Psoas muscle (tissue), 8 donors: ENCODE measurements around the gene HCRTR1. TPM values are rescaled to one million over a fixed set of nuclear protein-coding genes. Genes with fewer than 3 reads are reported as not detected.

ENCODE experiments used
- ATAC-seq, 4 donors: fragments of 200-7000 bp; cut with Tn5 transposase; one replicate each; pipeline ENCODE4 v1.9.1; 2020; ENCODE audit warnings: moderate library complexity in 3 of 4, mild to moderate bottlenecking in 2 of 4
- DNase-seq, 2 donors: peaks; one replicate each; pipeline ENCODE4 v3.0.0-alpha.2; 2020
- H3K27ac ChIP-seq: fragments of 200-600 bp; one replicate; pipeline ENCODE4 v1.8.0; 2022
- H3K27me3 ChIP-seq, 3 donors: fragments of 200-600 bp in 1 of 3; one replicate each; pipeline versions ENCODE4 v1.6.1 to v1.8.0; 2013 to 2022; ENCODE audit warnings: low read length in 2 of 3, mild to moderate bottlenecking in 2 of 3, moderate library complexity in 1 of 3; ENCODE audit not compliant: insufficient read depth in 3 of 3
- H3K36me3 ChIP-seq, 2 donors: fragments of 200-600 bp in 1 of 2; one replicate each; pipeline versions ENCODE4 v1.6.1 to v1.8.0; 2013 to 2022; ENCODE audit warnings: low read depth in 1 of 2, mild to moderate bottlenecking in 1 of 2, moderate library complexity in 1 of 2; ENCODE audit not compliant: insufficient read depth in 1 of 2
- H3K4me1 ChIP-seq: fragments of 200-600 bp; one replicate; pipeline ENCODE4 v1.8.0; 2022
- H3K4me3 ChIP-seq: fragments of 200-600 bp; one replicate; pipeline ENCODE4 v1.8.0; 2022; ENCODE audit warnings: mild to moderate bottlenecking
- H3K9me3 ChIP-seq: fragments of 200-600 bp; one replicate; pipeline ENCODE4 v1.8.0; 2022
- WGBS, 3 donors: extraction: QIAGEN DNeasy Blood & Tissue Kit; methylation state at CpG; one replicate each; pipeline versions ENCODE4 v1.1.6 to v1.1.7; 2013; 5-methylcytosine and 5-hydroxymethylcytosine counted together
- intact Hi-C, 2 donors: fragments of 100-400 bp; cut with DNase I; formaldehyde crosslinking; loops; one replicate each; pipeline versions ENCODE4 v1.11.0 to v1.14.2; 2022
- polyA plus RNA-seq, 3 donors: library from polyadenylated mRNA; stranded (reverse); fragments of 200-250 nt; gene quantifications; one replicate each; pipeline ENCODE4 v1.2.3, GENCODE V29; 2013
- total RNA-seq, 4 donors: library from RNA; stranded (reverse); fragmentation: NEBNext Ultra II Directional in 2 of 4; extraction: Animal tissue kit (Norgen Biotek cat#: 25700) in 2 of 4; gene quantifications; one replicate each; pipeline versions ENCODE4 v1.2.1 to v1.2.4, GENCODE V29; 2021 to 2023
- TF ChIP-seq, protein P1 (sequence below): fragments of 200-600 bp; IDR thresholded peaks from one replicate; pipeline ENCODE4 v1.8.0; 2022; ENCODE audit warnings: antibody characterized with exemption
- donor health status: healthy with polysubstance abuse.
- donor health status: DM: no; HTN: no; CAD: no; lungs with moderate emphysema.
- donor health status: Bipolar disorder and iron deficiency.
- donor health status: healthy.
- donor health status: DM: yes; HTN: yes; CAD: no.
- donor health status: DM: no; HTN: no; CAD: no.
- donor health status: DM: no; HTN: no; CAD: no.
- donor health status: DM: yes; HTN: yes; CAD: no.

HCRTR1 gene
- total and polyA plus RNA-seq, 7 donors = 0.12 to 1.2 (median 0.34) TPM; not detected in 1

DNA sequence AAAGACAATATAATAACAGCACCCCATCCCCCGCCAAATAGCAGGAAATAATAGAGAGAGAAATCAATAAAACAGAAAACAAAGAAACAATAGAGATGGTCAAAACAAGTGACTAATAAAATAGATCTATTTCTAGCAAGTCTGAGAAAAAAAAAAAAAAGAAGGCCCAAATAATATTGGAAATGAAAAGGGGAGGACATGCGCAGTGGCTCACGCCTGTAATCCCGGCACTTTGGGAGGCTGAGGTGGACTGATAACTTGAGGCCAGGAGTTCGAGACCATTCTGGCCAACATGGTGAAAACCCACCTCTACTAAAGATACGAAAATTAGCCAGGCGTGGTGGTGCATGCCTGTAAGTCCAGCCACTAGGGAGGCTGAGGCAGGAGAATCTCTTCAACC, 18.5 kb upstream of the HCRTR1 start:
- WGBS, 3 donors = 91% methylated on average over 7 of the region's 7 CpGs
- TF ChIP-seq, protein P1, sequence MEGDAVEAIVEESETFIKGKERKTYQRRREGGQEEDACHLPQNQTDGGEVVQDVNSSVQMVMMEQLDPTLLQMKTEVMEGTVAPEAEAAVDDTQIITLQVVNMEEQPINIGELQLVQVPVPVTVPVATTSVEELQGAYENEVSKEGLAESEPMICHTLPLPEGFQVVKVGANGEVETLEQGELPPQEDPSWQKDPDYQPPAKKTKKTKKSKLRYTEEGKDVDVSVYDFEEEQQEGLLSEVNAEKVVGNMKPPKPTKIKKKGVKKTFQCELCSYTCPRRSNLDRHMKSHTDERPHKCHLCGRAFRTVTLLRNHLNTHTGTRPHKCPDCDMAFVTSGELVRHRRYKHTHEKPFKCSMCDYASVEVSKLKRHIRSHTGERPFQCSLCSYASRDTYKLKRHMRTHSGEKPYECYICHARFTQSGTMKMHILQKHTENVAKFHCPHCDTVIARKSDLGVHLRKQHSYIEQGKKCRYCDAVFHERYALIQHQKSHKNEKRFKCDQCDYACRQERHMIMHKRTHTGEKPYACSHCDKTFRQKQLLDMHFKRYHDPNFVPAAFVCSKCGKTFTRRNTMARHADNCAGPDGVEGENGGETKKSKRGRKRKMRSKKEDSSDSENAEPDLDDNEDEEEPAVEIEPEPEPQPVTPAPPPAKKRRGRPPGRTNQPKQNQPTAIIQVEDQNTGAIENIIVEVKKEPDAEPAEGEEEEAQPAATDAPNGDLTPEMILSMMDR = no peak
- intact Hi-C loops = no loop called here
- no peak overlapping the region for H3K4me3 ChIP-seq
- H3K27ac ChIP-seq = no peak overlapping the region
- H3K27me3 ChIP-seq = peaks cover 0 to 2% (median 0%) of the 10 kb centered on the region in 3 donors
- DNase-seq = no peak
- no peak for ATAC-seq
- no peaks in the 10 kb centered on the region for H3K36me3 ChIP-seq
- no peaks in the 10 kb centered on the region for H3K9me3 ChIP-seq
- H3K4me1 ChIP-seq = no peaks in the 10 kb centered on the region

DNA sequence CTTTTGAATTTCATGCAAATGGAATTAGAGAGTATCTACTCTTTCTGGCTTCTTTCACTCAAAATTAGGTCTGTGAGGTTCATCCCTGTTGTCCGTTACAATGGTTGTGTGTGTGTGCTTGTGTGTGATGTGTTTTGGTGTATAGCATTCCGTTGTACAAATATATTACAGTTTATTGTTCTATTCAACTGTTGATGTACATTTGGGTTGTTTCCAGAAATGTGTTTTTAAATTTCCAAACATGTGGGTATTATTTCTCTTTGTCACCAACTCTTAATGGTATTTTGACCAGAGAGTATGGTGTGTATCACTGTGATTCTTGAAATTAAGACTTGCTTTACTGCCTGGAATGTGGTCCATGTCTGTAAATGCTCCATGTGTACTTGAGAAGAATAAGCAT, 16.8 kb upstream of the HCRTR1 start:
- 55 to 66% (median 64%) methylated on average over 2 of the region's 2 CpGs for WGBS, 3 donors
- no peak overlapping the region for H3K4me3 ChIP-seq
- H3K36me3 ChIP-seq = no peaks in the 10 kb centered on the region
- ATAC-seq (no peak), DNase-seq (no peak)
- H3K27me3 ChIP-seq = peaks cover 0 to under 1% (median 0%) of the 10 kb centered on the region in 3 donors
- no peaks in the 10 kb centered on the region for H3K4me1 ChIP-seq
- H3K9me3 ChIP-seq = no peaks in the 10 kb centered on the region
- intact Hi-C loops = no loop called here
- TF ChIP-seq, protein P1 = no peak
- no peak overlapping the region for H3K27ac ChIP-seq

DNA sequence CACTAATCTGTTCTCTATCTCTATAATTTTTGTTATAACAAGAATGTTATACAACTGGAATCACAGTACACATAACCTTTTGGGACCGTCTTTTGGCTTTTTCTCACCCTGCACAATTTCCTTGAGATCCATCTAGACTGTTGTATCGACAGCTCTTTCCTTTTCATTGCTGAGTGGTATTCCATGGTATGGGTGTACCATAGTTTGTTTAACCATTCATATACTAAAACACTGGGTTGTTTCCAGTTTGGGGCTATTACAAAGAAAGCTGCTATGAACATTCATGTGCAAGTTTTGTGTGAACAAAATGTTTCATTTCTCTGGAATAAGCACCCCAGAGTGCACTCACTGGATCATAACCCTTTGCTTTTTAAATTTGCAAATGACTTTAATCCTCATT, 15.4 kb upstream of the HCRTR1 start:
- TF ChIP-seq, protein P1 = no peak
- no peaks in the 10 kb centered on the region for H3K4me1 ChIP-seq
- no peaks in the 10 kb centered on the region for H3K36me3 ChIP-seq
- no peak for DNase-seq
- no peaks in the 10 kb centered on the region for H3K9me3 ChIP-seq
- H3K27me3 ChIP-seq = no peaks in the 10 kb centered on the region
- H3K27ac ChIP-seq = no peak overlapping the region
- no peak for ATAC-seq
- intact Hi-C loops = no loop called here
- H3K4me3 ChIP-seq = no peak overlapping the region
- 93 to 95% (median 94%) methylated on average over 2 of the region's 2 CpGs for WGBS, 3 donors

DNA sequence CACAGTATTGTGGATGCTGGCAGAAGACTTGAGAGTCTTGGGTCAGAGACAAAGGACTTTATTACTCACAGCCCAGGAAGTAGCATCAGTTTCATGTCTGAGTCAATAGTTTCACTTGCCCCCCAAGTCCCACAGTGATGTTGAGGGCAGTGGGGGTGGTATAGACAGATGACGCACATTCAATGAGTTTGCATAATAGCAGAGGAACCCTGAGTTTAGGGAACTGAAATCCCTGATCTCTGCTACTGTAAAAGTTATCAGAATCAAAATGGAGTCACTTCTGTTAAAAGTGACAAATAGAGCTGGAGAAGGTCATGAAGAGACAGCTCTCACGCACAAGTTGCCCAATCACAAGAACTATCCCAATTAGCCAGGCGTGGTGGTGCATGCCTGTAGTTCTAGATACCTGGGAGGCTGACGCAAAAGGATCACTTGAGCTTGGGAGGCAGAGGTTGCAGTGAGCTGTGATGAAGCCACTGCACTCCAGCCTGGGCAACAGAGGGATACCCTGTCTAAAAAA, 11.5 kb upstream of the HCRTR1 start:
- no peaks in the 10 kb centered on the region for H3K9me3 ChIP-seq
- DNase-seq (no peak), ATAC-seq (no peak)
- no peaks in the 10 kb centered on the region for H3K27me3 ChIP-seq
- H3K4me3 ChIP-seq = no peak overlapping the region
- WGBS, 3 donors = 87 to 92% (median 89%) methylated on average over 4 of the region's 4 CpGs
- H3K27ac ChIP-seq = no peak overlapping the region
- no peaks in the 10 kb centered on the region for H3K36me3 ChIP-seq
- intact Hi-C loops = loop anchor here in 1 of 2 donors (5.0 kb wide), 1 partner anchor 39 kb away; no protein-coding TSS in a partner anchor
- no peaks in the 10 kb centered on the region for H3K4me1 ChIP-seq
- TF ChIP-seq, protein P1 = no peak

DNA sequence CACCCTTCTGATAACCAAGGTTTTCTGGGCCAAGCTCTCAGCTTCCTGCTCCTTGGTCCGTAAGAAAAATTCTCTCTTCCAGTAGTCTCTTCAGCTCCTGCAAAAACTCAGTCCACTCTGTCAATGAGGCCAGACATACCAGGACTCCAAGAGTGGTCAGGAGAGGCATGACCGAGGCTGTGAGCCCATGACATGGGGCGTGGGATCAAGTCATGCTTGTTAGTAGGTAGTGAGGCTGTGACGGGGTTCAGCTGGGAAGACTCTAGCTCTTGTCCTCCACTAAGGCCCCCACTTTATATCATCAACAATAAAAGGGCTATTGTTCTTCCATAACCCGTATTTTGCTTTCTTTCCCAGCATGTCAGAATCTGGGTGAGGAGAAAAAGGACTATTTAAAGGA, 10.1 kb upstream of the HCRTR1 start:
- TF ChIP-seq, protein P1 = no peak
- no peak for ATAC-seq
- intact Hi-C loops = loop anchor here in 1 of 2 donors (1.0 to 5.0 kb wide), 2 partner anchors 13 to 40 kb away; no protein-coding TSS in a partner anchor
- Histone ChIP-seq H3K27ac (no peak overlapping the region), H3K9me3 (no peaks in the 10 kb centered on the region), H3K4me1 (no peaks in the 10 kb centered on the region), H3K27me3 (no peaks in the 10 kb centered on the region), H3K4me3 (no peak overlapping the region), H3K36me3 (no peaks in the 10 kb centered on the region)
- no peak for DNase-seq
- 75 to 80% (median 79%) methylated on average over 5 of the region's 5 CpGs for WGBS, 3 donors
